Ishikawa (cell line): ENCODE data around the gene FUBP1.

Experiments
- CEBPB ChIP-seq: IDR thresholded peaks from 2 replicates; pipeline ENCODE4 v1.6.1; 2012
- CREB1 ChIP-seq: IDR thresholded peaks from 2 replicates; pipeline ENCODE4 v1.6.1; 2012; ENCODE audit warnings: low read depth
- EGR1 ChIP-seq: IDR thresholded peaks from 2 replicates; pipeline ENCODE4 v1.6.1; 2012
- EP300 ChIP-seq: IDR thresholded peaks from 2 replicates; pipeline ENCODE4 v1.6.1; 2012; ENCODE audit warnings: borderline replicate concordance
- FOXM1 ChIP-seq: IDR thresholded peaks from 2 replicates; pipeline ENCODE4 v1.6.1; 2012; ENCODE audit warnings: low read depth, borderline replicate concordance
- RAD21 ChIP-seq: IDR thresholded peaks from 2 replicates; pipeline ENCODE4 v1.6.1; 2012; ENCODE audit warnings: low read depth
- TAF1 ChIP-seq: IDR thresholded peaks from 2 replicates; pipeline ENCODE4 v1.6.1; 2012; ENCODE audit warnings: low read depth, mild to moderate bottlenecking
- TCF12 ChIP-seq: IDR thresholded peaks from 2 replicates; pipeline ENCODE4 v1.6.1; 2012; ENCODE audit warnings: low read depth
- YY1 ChIP-seq: IDR thresholded peaks from 2 replicates; pipeline ENCODE4 v1.6.1; 2012; ENCODE audit warnings: low read depth
- ZBTB7A ChIP-seq: IDR thresholded peaks from 2 replicates; pipeline ENCODE4 v1.6.1; 2012; ENCODE audit warnings: low read depth
- TF ChIP-seq, protein P1 (sequence below): IDR thresholded peaks from 2 replicates; pipeline ENCODE4 v1.6.1; 2012
- TF ChIP-seq, protein P2 (sequence below): IDR thresholded peaks from 2 replicates; pipeline ENCODE4 v1.6.1; 2012; ENCODE audit warnings: low read depth, mild to moderate bottlenecking

DNA sequence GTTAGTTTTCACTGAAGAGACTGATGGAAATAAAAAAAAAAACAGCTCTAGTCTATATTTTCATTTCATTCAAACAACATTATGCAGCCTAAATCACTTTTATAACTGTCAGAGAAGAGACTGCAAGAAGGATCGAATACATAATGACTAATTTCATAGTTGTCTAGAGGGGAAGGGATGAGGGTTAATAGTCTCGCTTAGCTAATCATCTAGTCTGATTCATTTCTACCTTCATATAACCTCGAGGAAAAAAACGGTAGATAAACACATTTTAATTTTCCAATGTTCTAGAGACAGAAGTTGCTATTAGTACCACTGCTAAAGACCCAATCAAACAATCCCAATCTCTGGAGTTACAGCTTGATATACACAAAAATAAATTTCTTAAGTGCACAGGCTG lies 3.5 kb downstream of the FUBP1 start:
- no peak for TF ChIP-seq TAF1
- TF ChIP-seq RAD21: no peak
- TF ChIP-seq FOXM1: no peak
- no peak for TF ChIP-seq EP300
- TF ChIP-seq CEBPB: no peak
- TF ChIP-seq CREB1: no peak
- no peak for TF ChIP-seq EGR1
- TF ChIP-seq YY1: no peak
- TF ChIP-seq TCF12: no peak
- TF ChIP-seq ZBTB7A: no peak
- TF ChIP-seq, protein P1, sequence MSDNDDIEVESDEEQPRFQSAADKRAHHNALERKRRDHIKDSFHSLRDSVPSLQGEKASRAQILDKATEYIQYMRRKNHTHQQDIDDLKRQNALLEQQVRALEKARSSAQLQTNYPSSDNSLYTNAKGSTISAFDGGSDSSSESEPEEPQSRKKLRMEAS: no peak
- TF ChIP-seq, protein P2, sequence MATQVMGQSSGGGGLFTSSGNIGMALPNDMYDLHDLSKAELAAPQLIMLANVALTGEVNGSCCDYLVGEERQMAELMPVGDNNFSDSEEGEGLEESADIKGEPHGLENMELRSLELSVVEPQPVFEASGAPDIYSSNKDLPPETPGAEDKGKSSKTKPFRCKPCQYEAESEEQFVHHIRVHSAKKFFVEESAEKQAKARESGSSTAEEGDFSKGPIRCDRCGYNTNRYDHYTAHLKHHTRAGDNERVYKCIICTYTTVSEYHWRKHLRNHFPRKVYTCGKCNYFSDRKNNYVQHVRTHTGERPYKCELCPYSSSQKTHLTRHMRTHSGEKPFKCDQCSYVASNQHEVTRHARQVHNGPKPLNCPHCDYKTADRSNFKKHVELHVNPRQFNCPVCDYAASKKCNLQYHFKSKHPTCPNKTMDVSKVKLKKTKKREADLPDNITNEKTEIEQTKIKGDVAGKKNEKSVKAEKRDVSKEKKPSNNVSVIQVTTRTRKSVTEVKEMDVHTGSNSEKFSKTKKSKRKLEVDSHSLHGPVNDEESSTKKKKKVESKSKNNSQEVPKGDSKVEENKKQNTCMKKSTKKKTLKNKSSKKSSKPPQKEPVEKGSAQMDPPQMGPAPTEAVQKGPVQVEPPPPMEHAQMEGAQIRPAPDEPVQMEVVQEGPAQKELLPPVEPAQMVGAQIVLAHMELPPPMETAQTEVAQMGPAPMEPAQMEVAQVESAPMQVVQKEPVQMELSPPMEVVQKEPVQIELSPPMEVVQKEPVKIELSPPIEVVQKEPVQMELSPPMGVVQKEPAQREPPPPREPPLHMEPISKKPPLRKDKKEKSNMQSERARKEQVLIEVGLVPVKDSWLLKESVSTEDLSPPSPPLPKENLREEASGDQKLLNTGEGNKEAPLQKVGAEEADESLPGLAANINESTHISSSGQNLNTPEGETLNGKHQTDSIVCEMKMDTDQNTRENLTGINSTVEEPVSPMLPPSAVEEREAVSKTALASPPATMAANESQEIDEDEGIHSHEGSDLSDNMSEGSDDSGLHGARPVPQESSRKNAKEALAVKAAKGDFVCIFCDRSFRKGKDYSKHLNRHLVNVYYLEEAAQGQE: no peak
